ENCODE measurements around the gene ATP9B. TPM values are rescaled to one million over a fixed set of nuclear protein-coding genes. Genes with fewer than 3 reads are reported as not detected.
A peak's percentile ranks its signal among the peaks of the same experiment; 100 is the strongest.

The ATP9B gene
- total RNA-seq, 1 donor from 2014 or later, result 45.3 TPM

DNA sequence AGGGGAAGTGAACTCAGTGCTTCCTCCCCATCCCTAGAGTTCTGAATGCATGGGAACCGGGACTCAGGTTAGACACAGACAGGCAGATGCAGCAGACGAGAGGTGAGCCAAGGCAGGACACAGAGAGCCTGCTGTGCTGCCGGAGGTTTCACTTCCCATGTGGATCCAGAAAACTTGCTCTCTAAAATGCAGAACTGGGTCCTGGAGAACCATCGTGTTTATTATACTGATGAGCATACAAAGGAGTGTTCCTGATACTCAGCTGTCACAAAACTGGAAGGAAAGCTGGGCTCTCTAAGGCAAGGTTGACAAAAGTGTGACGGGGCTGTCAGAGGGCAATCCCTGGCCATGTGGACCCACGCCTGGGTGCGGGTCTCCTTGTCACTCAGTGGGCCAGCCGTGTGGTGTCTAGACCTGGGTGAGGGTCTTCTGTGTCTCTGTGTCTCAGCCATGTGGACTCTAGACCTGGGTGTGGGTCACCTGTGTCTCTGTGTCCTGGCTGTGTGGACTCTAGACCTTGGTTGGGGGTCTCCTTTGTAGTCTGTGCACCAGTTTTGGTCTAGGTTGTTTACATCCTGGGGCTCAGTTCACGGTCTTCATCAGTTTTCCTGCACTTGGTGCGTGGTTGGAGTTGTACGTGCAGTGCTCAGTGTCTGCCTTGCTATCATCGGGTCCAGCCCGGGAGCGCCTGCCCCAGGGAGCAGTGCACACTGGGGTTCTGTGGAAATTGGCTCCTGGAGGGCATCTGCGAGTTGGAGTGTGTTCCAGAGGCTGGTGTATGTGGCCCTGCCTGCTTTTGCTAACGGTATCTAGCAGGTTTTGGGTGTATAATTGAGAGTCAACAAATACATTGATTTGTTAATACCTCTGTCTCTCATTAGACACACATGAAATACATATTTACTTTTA lies 141.1 kb downstream of the ATP9B start:
- H3K4me3 Mint-ChIP-seq (ENCODE audit: low read depth), result no peak overlapping the region
- DNase-seq (ENCODE audit: low spot score, unreplicated experiment), result no peak
- H3K36me3 Mint-ChIP-seq (ENCODE audit: insufficient read depth), result peaks cover 12% of the 10 kb centered on the region
- H3K9me3 Mint-ChIP-seq (ENCODE audit: low read depth), result no peaks in the 10 kb centered on the region
- no peaks in the 10 kb centered on the region for H3K27me3 Mint-ChIP-seq
- H3K4me1 Mint-ChIP-seq (ENCODE audit: low read depth), result peaks cover 4% of the 10 kb centered on the region
- TF ChIP-seq CTCF (IDR thresholded peaks at IDR 0.05; ENCODE audit: unreplicated experiment), result no peak
- H3K27ac Mint-ChIP-seq, result no peak overlapping the region

DNA sequence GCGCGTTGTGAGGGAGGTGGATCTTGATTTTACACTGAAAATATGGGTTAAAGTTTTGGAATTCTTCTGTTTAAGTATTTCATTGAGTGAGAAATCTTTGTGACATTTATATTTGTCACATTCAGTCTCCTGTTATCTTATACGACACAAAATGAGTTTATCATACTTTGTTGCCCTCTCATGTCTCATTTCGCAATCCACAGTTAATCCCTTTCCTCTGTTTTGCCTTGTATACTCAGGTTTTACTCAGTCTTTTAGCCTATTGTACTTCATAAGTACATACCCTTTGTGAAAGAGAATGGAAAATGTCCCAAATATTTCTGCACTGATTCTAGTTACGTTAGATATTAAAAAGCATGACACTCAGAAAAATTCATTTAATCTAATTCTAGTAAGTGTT lies 142.7 kb downstream of the ATP9B start:
- no peak overlapping the region for H3K27ac Mint-ChIP-seq
- H3K9me3 Mint-ChIP-seq (ENCODE audit: low read depth), result no peaks in the 10 kb centered on the region
- no peak for DNase-seq (ENCODE audit: low spot score, unreplicated experiment)
- no peak overlapping the region for H3K4me3 Mint-ChIP-seq (ENCODE audit: low read depth)
- no peaks in the 10 kb centered on the region for H3K27me3 Mint-ChIP-seq
- H3K36me3 Mint-ChIP-seq (ENCODE audit: insufficient read depth), result peaks cover 17% of the 10 kb centered on the region
- no peak for TF ChIP-seq CTCF (IDR thresholded peaks at IDR 0.05; ENCODE audit: unreplicated experiment)
- peaks cover 4% of the 10 kb centered on the region for H3K4me1 Mint-ChIP-seq (ENCODE audit: low read depth)

DNA sequence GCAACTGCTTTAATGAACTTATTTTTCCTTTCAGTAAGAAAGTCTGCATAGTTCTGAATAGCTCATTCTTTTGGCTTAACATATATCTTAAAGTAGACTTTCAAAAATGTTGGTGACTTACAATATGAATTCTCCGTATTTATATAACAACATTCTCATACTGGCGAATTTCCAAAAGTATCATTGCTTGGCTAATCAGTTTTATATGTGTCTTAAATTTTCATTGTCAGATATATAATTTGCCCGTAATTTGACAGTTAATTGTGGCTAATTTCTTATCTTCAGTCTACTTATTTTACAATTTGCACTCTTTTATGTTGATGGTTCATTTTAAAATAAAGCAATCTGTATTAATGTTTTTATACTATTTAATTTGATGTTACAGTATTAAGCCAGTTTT lies 144.9 kb downstream of the ATP9B start:
- Mint-ChIP-seq H3K27me3 (no peaks in the 10 kb centered on the region), H3K4me3 (ENCODE audit: low read depth) (no peak overlapping the region), H3K36me3 (ENCODE audit: insufficient read depth) (peaks cover 13% of the 10 kb centered on the region), H3K4me1 (ENCODE audit: low read depth) (peaks cover 10% of the 10 kb centered on the region), H3K9me3 (ENCODE audit: low read depth) (no peaks in the 10 kb centered on the region), H3K27ac (no peak overlapping the region)
- no peak for DNase-seq (ENCODE audit: low spot score, unreplicated experiment)
- TF ChIP-seq CTCF (IDR thresholded peaks at IDR 0.05; ENCODE audit: unreplicated experiment), result no peak

DNA sequence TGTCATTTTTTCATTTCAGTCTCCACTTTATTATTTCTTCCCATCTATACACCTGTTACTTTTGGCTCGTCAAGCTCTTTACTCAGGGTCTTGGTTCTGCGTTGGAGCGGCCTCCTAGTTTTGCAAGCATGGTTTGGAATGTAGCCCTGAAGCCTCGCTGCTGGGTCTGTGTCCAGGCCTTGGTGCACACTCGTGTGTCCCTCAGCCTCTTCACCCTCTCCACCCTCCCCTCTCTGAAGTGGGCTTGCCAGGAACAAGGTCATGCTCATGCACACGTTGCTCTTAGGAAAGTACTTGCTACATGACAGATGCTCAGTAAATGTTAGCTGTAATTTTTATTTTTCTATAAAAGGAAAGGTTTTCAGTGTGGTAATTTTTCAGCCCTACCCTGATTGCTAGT lies 147.0 kb downstream of the ATP9B start:
- H3K4me3 Mint-ChIP-seq (ENCODE audit: low read depth), result no peak overlapping the region
- H3K36me3 Mint-ChIP-seq (ENCODE audit: insufficient read depth), result peaks cover 11% of the 10 kb centered on the region
- DNase-seq (ENCODE audit: low spot score, unreplicated experiment), result no peak
- no peak overlapping the region for H3K27ac Mint-ChIP-seq
- H3K4me1 Mint-ChIP-seq (ENCODE audit: low read depth), result peaks cover 9% of the 10 kb centered on the region
- H3K9me3 Mint-ChIP-seq (ENCODE audit: low read depth), result no peaks in the 10 kb centered on the region
- H3K27me3 Mint-ChIP-seq, result no peaks in the 10 kb centered on the region
- no peak for TF ChIP-seq CTCF (IDR thresholded peaks at IDR 0.05; ENCODE audit: unreplicated experiment)

GRCh38 chr18:79217979-79218604 lies 148.9 kb downstream of the ATP9B start:
- H3K4me1 Mint-ChIP-seq (ENCODE audit: low read depth), result peaks cover 7% of the 10 kb centered on the region
- H3K27me3 Mint-ChIP-seq, result no peaks in the 10 kb centered on the region
- no peak for DNase-seq (ENCODE audit: low spot score, unreplicated experiment)
- no peaks in the 10 kb centered on the region for H3K9me3 Mint-ChIP-seq (ENCODE audit: low read depth)
- H3K36me3 Mint-ChIP-seq (ENCODE audit: insufficient read depth), result peaks cover 11% of the 10 kb centered on the region
- H3K27ac Mint-ChIP-seq, result peak overlapping the region; percentile 27
- no peak for TF ChIP-seq CTCF (IDR thresholded peaks at IDR 0.05; ENCODE audit: unreplicated experiment)
- H3K4me3 Mint-ChIP-seq (ENCODE audit: low read depth), result no peak overlapping the region

Measured in progenitor cell of endocrine pancreas (in vitro differentiated cells).